ENCODE results near the gene XCL2. TPM values are rescaled to one million over a fixed set of nuclear protein-coding genes. Genes with fewer than 3 reads are reported as not detected.
"Not testable (repeated sequence)": the region's sequence is repeated elsewhere in the genome, so short reads cannot be mapped to it uniquely, and the experiment has no call there.

Gene XCL2
- total RNA-seq, 1 experiment from 2014 or later: not detected

GRCh38 chr1:168567568-168567967 lies 23.8 kb upstream of the XCL2 start:
- DNase-seq (ENCODE audit: low read depth, low spot score): no peak
- in situ Hi-C loops (cut with HindIII; ENCODE audit: low pct_unique_long_range_greater_than_20kb, low sequenced_read_pairs): no loop called here

DNA sequence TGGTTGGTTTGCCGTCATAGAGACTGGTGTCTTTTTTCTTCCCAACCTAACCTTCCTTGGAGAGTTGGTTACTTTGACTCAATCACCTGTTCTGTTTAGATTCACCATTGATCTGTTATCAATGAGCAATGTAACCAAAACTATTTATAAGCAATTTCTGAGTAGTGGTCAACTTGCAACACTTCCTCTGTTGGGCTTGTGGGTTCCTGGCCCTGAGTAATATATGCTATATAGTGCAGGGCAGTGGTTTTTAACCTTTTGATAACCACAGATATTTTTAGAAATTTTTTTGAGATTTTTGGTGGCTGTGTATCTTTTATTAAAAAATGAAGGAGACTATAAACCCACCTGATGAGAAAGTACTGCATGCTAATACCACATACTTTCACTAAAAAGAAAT lies 23.2 kb upstream of the XCL2 start:
- in situ Hi-C loops (cut with HindIII; ENCODE audit: low pct_unique_long_range_greater_than_20kb, low sequenced_read_pairs): no loop called here
- DNase-seq (ENCODE audit: low read depth, low spot score): no peak

DNA sequence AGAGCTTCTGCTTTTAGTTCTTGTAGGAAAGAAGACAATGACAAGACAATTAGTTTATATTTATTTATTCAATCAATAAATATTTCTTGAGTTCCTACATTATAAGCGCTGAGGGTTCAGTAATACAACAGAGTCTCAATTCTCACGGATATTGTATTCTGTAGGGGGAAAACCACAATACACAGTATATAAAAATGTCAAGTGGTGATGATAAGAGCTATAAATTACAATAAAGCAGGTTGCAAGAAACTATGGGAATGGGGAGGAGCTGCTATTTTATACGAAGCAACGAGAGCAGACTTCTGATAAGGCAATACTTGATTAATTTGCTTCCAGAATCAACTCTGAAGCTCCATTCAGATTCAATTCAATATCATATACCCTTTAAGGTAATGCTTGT lies 22.0 kb upstream of the XCL2 start:
- DNase-seq (ENCODE audit: low read depth, low spot score): no peak
- in situ Hi-C loops (cut with HindIII; ENCODE audit: low pct_unique_long_range_greater_than_20kb, low sequenced_read_pairs): no loop called here

- in situ Hi-C loops (cut with HindIII; ENCODE audit: low pct_unique_long_range_greater_than_20kb, low sequenced_read_pairs): no loop called here
- no peak for DNase-seq (ENCODE audit: low read depth, low spot score)
Observed at GRCh38 chr1:168561989-168562388, 18.2 kb upstream of the XCL2 start.

DNA sequence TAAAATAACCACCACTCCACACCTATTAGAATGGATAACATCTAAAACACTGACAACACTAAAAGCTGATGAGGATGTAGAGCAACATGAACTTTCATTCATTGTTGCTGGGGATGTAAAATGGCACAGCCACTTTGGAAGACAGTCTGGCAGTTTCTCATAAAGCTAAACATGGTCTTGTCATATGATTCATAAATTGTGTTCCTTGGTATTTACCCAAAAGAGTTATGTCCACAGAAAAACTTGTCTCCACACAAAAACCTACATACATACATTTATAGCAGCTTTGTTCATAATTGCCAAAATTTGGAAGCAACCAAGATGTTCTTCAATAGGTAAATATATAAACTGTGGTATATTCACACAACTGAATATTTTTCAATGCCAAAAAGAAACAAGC lies 16.6 kb upstream of the XCL2 start:
- DNase-seq (ENCODE audit: low read depth, low spot score): no peak
- in situ Hi-C loops (cut with HindIII; ENCODE audit: low pct_unique_long_range_greater_than_20kb, low sequenced_read_pairs): no loop called here

GRCh38 chr1:168556647-168557046 lies 12.8 kb upstream of the XCL2 start:
- in situ Hi-C loops (cut with HindIII; ENCODE audit: low pct_unique_long_range_greater_than_20kb, low sequenced_read_pairs): no loop called here
- no peak for DNase-seq (ENCODE audit: low read depth, low spot score)

DNA sequence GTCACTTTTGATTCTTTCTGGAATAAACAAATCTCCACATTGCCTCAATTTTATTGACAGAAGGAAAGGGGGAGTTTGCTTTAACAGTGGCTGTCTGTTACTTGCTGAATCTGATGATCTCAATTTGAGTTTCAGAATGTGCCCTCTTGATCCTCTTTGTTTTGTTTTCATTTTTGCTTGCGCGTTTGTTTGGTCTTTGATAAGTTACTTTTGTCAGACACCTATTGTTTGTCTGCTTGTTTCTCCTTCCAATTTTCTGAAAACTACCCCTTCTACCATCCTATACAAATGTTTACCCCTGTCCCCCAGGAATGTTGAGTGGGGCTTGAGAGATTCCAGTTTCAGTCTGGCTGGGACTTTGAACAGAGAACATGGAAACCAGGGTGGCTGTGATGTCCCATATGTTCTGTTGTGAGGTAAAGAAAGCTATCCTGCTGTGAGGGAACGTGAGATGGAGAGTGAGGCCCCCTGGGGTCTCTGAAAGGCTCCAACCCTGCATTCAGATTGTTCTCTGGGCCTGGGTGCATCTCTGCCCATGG lies 11.8 kb upstream of the XCL2 start:
- in situ Hi-C loops (cut with HindIII; ENCODE audit: low pct_unique_long_range_greater_than_20kb, low sequenced_read_pairs): no loop called here
- DNase-seq (ENCODE audit: low read depth, low spot score): no peak

GRCh38 chr1:168554603-168555483 lies 11.0 kb upstream of the XCL2 start:
- no peak for DNase-seq (ENCODE audit: low read depth, low spot score)
- in situ Hi-C loops (cut with HindIII; ENCODE audit: low pct_unique_long_range_greater_than_20kb, low sequenced_read_pairs): no loop called here

DNA sequence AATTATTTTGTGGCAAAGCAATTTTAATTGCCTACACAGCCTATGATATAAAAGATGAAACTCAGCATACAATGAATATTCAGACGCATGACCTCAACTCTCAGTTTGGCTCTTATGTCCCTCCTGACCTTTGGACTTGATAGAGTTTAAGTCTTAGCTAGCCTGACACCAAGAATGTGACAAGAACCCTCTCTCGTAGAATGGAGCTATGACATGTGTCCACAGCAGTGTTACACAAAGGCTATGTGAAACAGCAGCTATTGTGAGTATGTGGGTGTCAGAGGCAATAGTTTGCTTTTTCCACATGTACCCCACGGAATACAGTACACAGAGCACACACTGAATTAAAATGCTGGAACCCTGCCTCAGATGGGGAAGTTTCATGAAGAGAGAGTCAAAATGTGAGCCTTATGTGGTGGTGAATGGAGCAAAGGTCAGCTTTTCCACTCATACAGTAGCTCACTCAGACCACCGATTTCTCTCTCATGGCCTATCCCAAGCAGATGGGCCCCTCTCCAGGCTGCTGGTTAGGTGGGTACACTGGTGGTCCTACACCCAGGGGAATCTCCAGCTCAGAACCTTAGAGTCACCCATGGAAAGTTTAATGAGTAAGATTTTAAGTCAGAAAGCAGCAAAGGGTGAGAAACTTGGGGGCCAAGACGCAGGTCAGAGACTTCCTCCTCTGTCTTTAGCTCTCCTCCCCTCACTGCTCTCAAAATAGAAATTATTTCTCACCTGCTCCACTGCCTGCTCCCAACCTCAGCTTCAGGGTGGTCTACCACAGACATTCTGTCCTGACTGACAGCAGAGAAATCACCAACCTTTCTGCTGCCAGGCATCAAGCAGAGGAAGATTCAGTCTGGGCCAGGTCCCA lies 10.1 kb upstream of the XCL2 start:
- in situ Hi-C loops (cut with HindIII; ENCODE audit: low pct_unique_long_range_greater_than_20kb, low sequenced_read_pairs): no loop called here
- no peak for DNase-seq (ENCODE audit: low read depth, low spot score)

DNA sequence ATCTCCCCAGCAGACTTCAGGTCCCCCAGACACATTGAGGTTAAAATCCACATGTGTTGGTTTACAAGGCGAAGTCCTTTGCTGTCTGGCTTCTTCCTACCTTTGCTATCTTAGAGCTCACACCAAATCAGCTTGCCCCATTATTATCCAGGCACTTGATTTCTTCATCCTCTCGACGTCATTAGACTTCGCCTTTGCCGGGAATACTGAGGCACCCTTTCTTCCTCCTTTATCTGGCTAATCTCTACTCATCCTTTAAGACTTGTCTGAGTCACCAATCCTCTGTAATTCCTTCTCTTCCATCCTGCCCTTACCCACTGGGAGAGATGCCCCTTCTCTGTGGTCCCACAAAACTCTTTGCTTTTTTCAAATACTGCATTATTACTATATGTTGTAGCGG lies 9.2 kb upstream of the XCL2 start:
- in situ Hi-C loops (cut with HindIII; ENCODE audit: low pct_unique_long_range_greater_than_20kb, low sequenced_read_pairs): no loop called here
- DNase-seq (ENCODE audit: low read depth, low spot score): peak; percentile 4

GRCh38 chr1:168551688-168552087 lies 7.9 kb upstream of the XCL2 start:
- in situ Hi-C loops (cut with HindIII; ENCODE audit: low pct_unique_long_range_greater_than_20kb, low sequenced_read_pairs): no loop called here
- no peak for DNase-seq (ENCODE audit: low read depth, low spot score)

DNA sequence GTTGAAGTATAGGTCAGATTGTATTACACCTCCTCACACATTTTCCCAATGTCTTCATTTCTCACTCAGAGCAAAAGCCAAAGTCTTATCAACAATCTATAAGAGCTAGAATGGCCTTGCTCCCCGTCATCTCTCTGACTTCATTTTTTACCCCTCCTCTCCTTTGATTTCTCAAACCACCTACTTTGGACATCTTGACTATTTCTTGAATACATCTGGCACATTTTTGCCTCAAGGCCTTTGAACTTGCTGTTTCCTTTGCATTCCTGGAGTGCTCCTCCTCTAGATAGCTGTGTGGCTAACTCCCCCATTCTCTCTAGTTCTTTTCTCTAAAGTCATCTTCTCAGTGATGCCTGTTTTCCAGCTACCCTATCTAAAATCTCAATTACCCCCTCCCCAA lies 7.2 kb upstream of the XCL2 start:
- in situ Hi-C loops (cut with HindIII; ENCODE audit: low pct_unique_long_range_greater_than_20kb, low sequenced_read_pairs): no loop called here
- DNase-seq (ENCODE audit: low read depth, low spot score): no peak

GRCh38 chr1:168546553-168546895 lies 2.7 kb upstream of the XCL2 start:
- DNase-seq (ENCODE audit: low read depth, low spot score); in situ Hi-C loops (cut with HindIII; ENCODE audit: low pct_unique_long_range_greater_than_20kb, low sequenced_read_pairs): not testable (repeated sequence)

DNA sequence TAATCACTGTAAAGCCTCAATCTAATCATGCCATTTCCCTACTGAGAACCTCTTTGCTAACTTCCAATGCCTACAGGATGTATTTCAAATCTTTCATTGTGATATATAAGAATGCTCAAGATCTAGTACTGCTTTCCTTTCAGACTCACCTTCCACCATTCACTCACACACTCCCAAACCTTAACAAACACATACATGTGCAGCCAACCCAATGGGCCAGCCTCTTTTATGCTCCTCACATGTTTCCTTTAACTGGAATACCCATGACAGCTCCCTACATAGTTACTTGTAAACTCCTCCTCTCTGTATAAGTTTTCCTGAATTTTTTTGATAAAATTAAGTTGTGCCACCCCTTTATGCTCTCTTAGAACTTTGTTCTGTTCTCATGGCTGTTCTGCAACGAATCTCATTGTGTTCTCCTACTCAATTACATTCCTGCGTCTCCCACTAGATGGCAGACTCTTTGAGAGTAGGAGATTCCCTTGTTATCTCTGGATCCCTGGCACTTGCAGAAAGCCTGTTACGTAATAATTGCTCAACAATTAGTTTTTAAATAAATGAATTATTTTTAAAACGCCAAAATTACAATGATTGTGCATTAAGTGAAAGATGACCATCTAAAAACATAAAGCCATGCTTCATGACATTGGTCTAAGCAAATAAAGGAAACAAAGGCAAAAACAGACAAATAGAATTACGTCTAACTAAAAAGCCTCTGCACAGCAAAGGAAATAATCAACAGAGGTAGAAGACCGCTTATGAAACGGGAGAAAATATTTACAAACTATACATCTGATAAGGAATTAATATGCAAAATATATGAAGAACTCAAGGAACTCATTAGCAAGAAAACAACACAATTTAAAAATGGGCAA lies 2.1 kb upstream of the XCL2 start:
- DNase-seq (ENCODE audit: low read depth, low spot score): peak; percentile 77
- in situ Hi-C loops (cut with HindIII; ENCODE audit: low pct_unique_long_range_greater_than_20kb, low sequenced_read_pairs): not testable (repeated sequence)

DNA sequence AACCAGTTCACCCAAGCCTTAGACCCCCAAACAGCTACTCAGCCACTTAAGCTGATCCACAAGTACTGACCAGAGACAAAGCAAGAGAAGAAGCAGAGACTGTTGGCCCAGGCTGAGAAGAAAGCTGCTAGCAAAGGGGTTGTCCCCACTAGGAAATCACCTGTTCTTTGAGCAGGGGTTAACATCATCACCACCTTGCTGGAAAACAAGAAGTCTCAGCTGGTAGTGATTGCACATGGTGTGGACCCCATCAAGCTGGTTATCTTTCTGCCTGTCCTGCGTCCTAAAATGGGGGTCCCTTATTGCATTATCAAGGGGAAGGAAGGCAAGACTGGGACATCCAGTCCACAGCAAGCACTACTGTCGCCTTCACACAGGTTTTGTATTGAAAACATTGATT lies 819 bp downstream of the XCL2 start:
- in situ Hi-C loops (cut with HindIII; ENCODE audit: low pct_unique_long_range_greater_than_20kb, low sequenced_read_pairs): not testable (repeated sequence)

GRCh38 chr1:168540798-168541197 lies 3.0 kb downstream of the XCL2 start:
- in situ Hi-C loops (cut with HindIII; ENCODE audit: low pct_unique_long_range_greater_than_20kb, low sequenced_read_pairs); DNase-seq (ENCODE audit: low read depth, low spot score): not testable (repeated sequence)

More for the DNA sequence above, 819 bp downstream of the XCL2 start:
- DNase-seq (ENCODE audit: low read depth, low spot score): not testable (repeated sequence)

DNA sequence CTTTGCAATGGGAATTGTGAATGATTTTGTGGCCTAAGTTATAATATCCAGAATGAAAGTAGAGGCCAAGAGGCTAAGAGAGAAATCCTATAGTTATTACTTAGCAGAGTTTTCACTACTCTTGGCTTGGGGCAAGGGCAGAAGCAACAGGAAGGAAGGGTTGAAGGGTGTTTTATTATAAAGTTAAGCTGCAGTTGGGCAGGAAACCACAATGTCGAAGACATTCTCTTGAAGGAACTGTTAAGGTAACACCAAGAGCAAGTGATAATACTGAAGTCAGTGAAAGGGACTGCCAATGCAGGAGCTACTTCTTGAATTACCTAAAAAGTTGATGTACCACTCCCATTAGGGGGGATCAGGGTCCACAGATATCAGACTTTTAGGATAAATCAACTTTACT lies 8.3 kb downstream of the XCL2 start:
- DNase-seq (ENCODE audit: low read depth, low spot score): no peak
- in situ Hi-C loops (cut with HindIII; ENCODE audit: low pct_unique_long_range_greater_than_20kb, low sequenced_read_pairs): no loop called here

Measured in SK-MEL-5 (cell line).